HG02840 (cell line): ENCODE results near the gene CCDC18.

Experiments used
- ATAC-seq: cut with Tn5 transposase; IDR thresholded peaks from one replicate; pipeline ENCODE4 v1.9.1; 2021; ENCODE audit warnings: mild to moderate bottlenecking, moderate library complexity, moderate number of reproducible peaks; ENCODE audit not compliant: unreplicated experiment, low FRiP score

The CCDC18 gene

GRCh38 chr1:93288558-93288957, 108.0 kb downstream of the CCDC18 start:
- ATAC-seq = no peak

GRCh38 chr1:93296555-93297154, 116.1 kb downstream of the CCDC18 start:
- ATAC-seq = no peak

GRCh38 chr1:93301131-93301530, 120.6 kb downstream of the CCDC18 start:
- no peak for ATAC-seq

GRCh38 chr1:93302078-93302477, 121.6 kb downstream of the CCDC18 start:
- no peak for ATAC-seq

GRCh38 chr1:93304716-93305138, 124.2 kb downstream of the CCDC18 start:
- no peak for ATAC-seq

GRCh38 chr1:93306920-93307319, 126.4 kb downstream of the CCDC18 start:
- ATAC-seq = no peak

GRCh38 chr1:93313026-93313425, 132.5 kb downstream of the CCDC18 start:
- ATAC-seq = no peak

GRCh38 chr1:93317207-93317606, 136.7 kb downstream of the CCDC18 start:
- ATAC-seq = no peak

- no peak for ATAC-seq
Measured at GRCh38 chr1:93317943-93318342, 137.4 kb downstream of the CCDC18 start.

- no peak for ATAC-seq
Measured at GRCh38 chr1:93321720-93322119, 141.2 kb downstream of the CCDC18 start.

GRCh38 chr1:93322349-93322748, 141.8 kb downstream of the CCDC18 start:
- no peak for ATAC-seq

GRCh38 chr1:93323185-93323820, 142.8 kb downstream of the CCDC18 start:
- ATAC-seq = no peak

- ATAC-seq = no peak
Measured at GRCh38 chr1:93324486-93325464, 144.3 kb downstream of the CCDC18 start.
